IMR-90 (cell line): ENCODE data around the gene SNX22. TPM values are rescaled to one million over a fixed set of nuclear protein-coding genes. Genes with fewer than 3 reads are reported as not detected.

Source experiments
- ATAC-seq: fragments of 200-7000 bp; cut with Tn5 transposase; 2 replicates; pipeline ENCODE4 v1.9.1; 2020; ENCODE audit warnings: low read depth, mild to moderate bottlenecking, moderate library complexity
- BruUV-seq: library from RNA; stranded (reverse); fragments of 400-500 nt; replicated peaks from 2 replicates; lab custom pipeline; 2021; lab: Mats Ljungman, UMichigan
- CTCF ChIA-PET: fragments of 300-600 bp; formaldehyde crosslinking; extraction: SDS; loops from one replicate; lab custom pipeline; 2021; ENCODE audit warnings: antibody characterized with exemption; lab: Yijun Ruan, JAX
- POLR2A ChIA-PET: fragments of 300-600 bp; sonication (Branson Sonifier 250); formaldehyde crosslinking; loops from one replicate; lab custom pipeline; 2022; ENCODE audit warnings: antibody characterized with exemption; ENCODE audit not compliant: unreplicated experiment; lab: Charles Lee
- DNase-seq: peaks from one replicate; pipeline ENCODE4 v3.0.0; 2013
- H2AFZ ChIP-seq: replicated peaks from 2 replicates; pipeline ENCODE3; 2013; ENCODE audit warnings: low read length, mild to moderate bottlenecking; ENCODE audit not compliant: poor library complexity
- H2AK5ac ChIP-seq: 2 replicates; pipeline ENCODE4 v1.6.1; 2013; ENCODE audit warnings: low read depth, low read length, inconsistent platforms
- H2AK9ac ChIP-seq: replicated peaks from 2 replicates; pipeline ENCODE3; 2013; ENCODE audit warnings: mild to moderate bottlenecking, low read depth, low read length, moderate library complexity; ENCODE audit not compliant: poor library complexity
- H2BK120ac ChIP-seq: 2 replicates; pipeline ENCODE4 v1.6.1; 2013; ENCODE audit warnings: low read depth, low read length, inconsistent platforms
- H2BK15ac ChIP-seq: 3 replicates; pipeline ENCODE4 v1.6.1; 2013; ENCODE audit warnings: low read depth, low read length, inconsistent platforms
- H2BK20ac ChIP-seq: 2 replicates; pipeline ENCODE4 v1.6.1; 2013; ENCODE audit warnings: low read depth, mild to moderate bottlenecking, inconsistent platforms, low read length, moderate library complexity
- H2BK5ac ChIP-seq: 2 replicates; pipeline ENCODE4 v1.6.1; 2013; ENCODE audit warnings: mild to moderate bottlenecking, low read depth, low read length, inconsistent platforms; ENCODE audit not compliant: poor library complexity, severe bottlenecking
- H3K14ac ChIP-seq: replicated peaks from 2 replicates; pipeline ENCODE4 v1.6.1; 2013; ENCODE audit warnings: low read depth, low read length, inconsistent platforms
- H3K18ac ChIP-seq: 2 replicates; pipeline ENCODE4 v1.6.1; 2013; ENCODE audit warnings: low read depth, low read length, control low read depth
- H3K23ac ChIP-seq: 2 replicates; pipeline ENCODE4 v1.6.1; 2013; ENCODE audit warnings: low read depth, low read length, inconsistent platforms
- H3K27ac ChIP-seq: 2 replicates; pipeline ENCODE4 v1.5.1; 2013; ENCODE audit warnings: mild to moderate bottlenecking, control low read depth, low read length; ENCODE audit not compliant: insufficient read depth
- H3K27me3 ChIP-seq: 2 replicates; pipeline ENCODE4 v1.6.1; 2013; ENCODE audit warnings: low read length; ENCODE audit not compliant: control insufficient read depth, insufficient read depth
- H3K36me3 ChIP-seq: 2 replicates; pipeline ENCODE4 v1.6.1; 2013; ENCODE audit warnings: low read length, mixed read lengths; ENCODE audit not compliant: control insufficient read depth, insufficient read depth
- H3K4ac ChIP-seq: 2 replicates; pipeline ENCODE4 v1.6.1; 2013; ENCODE audit warnings: low read depth, low read length, inconsistent platforms
- H3K4me1 ChIP-seq: 2 replicates; pipeline ENCODE4 v1.6.1; 2013; ENCODE audit warnings: low read length, mixed read lengths; ENCODE audit not compliant: control insufficient read depth, insufficient read depth
- H3K4me2 ChIP-seq: 2 replicates; pipeline ENCODE4 v1.6.1; 2013; ENCODE audit warnings: low read depth, mild to moderate bottlenecking, control low read depth, low read length, moderate library complexity
- H3K4me3 ChIP-seq: 2 replicates; pipeline ENCODE4 v1.5.1; 2013; ENCODE audit warnings: low read depth, mild to moderate bottlenecking, control low read depth, low read length, moderate library complexity; ENCODE audit not compliant: insufficient read depth
- H3K56ac ChIP-seq: 2 replicates; pipeline ENCODE4 v1.6.1; 2013; ENCODE audit warnings: low read length, inconsistent platforms; ENCODE audit not compliant: insufficient read depth; ENCODE audit errors: extremely low read depth
- H3K79me1 ChIP-seq, 2 experiments: 2 replicates each; pipeline ENCODE4 v1.6.1; 2013; ENCODE audit warnings: low read length in 2 of 2, inconsistent platforms in 1 of 2, low read depth in 1 of 2
- H3K9ac ChIP-seq: 2 replicates; pipeline ENCODE4 v1.6.1; 2013; ENCODE audit warnings: low read depth, low read length, control low read depth
- H3K9me1 ChIP-seq: 2 replicates; pipeline ENCODE4 v1.6.1; 2013; ENCODE audit warnings: low read length, inconsistent platforms; ENCODE audit not compliant: insufficient read depth
- H3K9me3 ChIP-seq: 2 replicates; pipeline ENCODE4 v1.6.1; 2013; ENCODE audit warnings: low read length; ENCODE audit not compliant: control insufficient read depth, insufficient read depth
- H4K20me1 ChIP-seq: 2 replicates; pipeline ENCODE4 v1.6.1; 2013; ENCODE audit warnings: low read length, inconsistent platforms; ENCODE audit not compliant: insufficient read depth
- H4K5ac ChIP-seq: 2 replicates; pipeline ENCODE4 v1.6.1; 2013; ENCODE audit warnings: mild to moderate bottlenecking, low read depth, low read length, control low read depth
- H4K8ac ChIP-seq, 2 experiments: 2 replicates each; pipeline ENCODE4 v1.6.1; 2013; ENCODE audit warnings: low read depth in 2 of 2, low read length in 2 of 2, control low read depth in 1 of 2, inconsistent platforms in 1 of 2
- H4K91ac ChIP-seq: 2 replicates; pipeline ENCODE4 v1.6.1; 2013; ENCODE audit warnings: low read depth, low read length, inconsistent platforms; ENCODE audit not compliant: insufficient read depth
- BHLHE40 ChIP-seq: fragments of 150-350 bp; IDR thresholded peaks from 2 replicates; pipeline ENCODE4 v1.6.1; 2016; ENCODE audit warnings: mild to moderate bottlenecking, low read depth, low read length
- CHD1 ChIP-seq: IDR thresholded peaks from 2 replicates; pipeline ENCODE4 v1.6.1; 2012; ENCODE audit warnings: low read depth, low read length, improper control_type of control experiment
- CTCF ChIP-seq: conservative IDR thresholded peaks from 2 replicates; pipeline ENCODE4 v1.5.1; 2012; ENCODE audit warnings: mild to moderate bottlenecking, low read depth, low read length, improper control_type of control experiment
- ELK1 ChIP-seq: fragments of 150-350 bp; IDR thresholded peaks from 2 replicates; pipeline ENCODE4 v1.6.1; 2016; ENCODE audit warnings: low read depth, mild to moderate bottlenecking, low read length, moderate library complexity, borderline replicate concordance
- MAZ ChIP-seq: IDR thresholded peaks from 2 replicates; pipeline ENCODE4 v1.6.1; 2012; ENCODE audit warnings: low read depth, mild to moderate bottlenecking, low read length, improper control_type of control experiment, moderate library complexity, borderline replicate concordance
- MXI1 ChIP-seq: IDR thresholded peaks from 2 replicates; pipeline ENCODE4 v1.6.1; 2012; ENCODE audit warnings: low read depth, mild to moderate bottlenecking, low read length, moderate library complexity, borderline replicate concordance
- POLR2A ChIP-seq: IDR thresholded peaks from 2 replicates; pipeline ENCODE4 v1.6.1; 2012; ENCODE audit warnings: mild to moderate bottlenecking, low read depth, low read length
- RAD21 ChIP-seq: IDR thresholded peaks from 2 replicates; pipeline ENCODE4 v1.6.1; 2012; ENCODE audit warnings: low read length, improper control_type of control experiment
- RCOR1 ChIP-seq: IDR thresholded peaks from 2 replicates; pipeline ENCODE4 v1.6.1; 2012; ENCODE audit warnings: mild to moderate bottlenecking, low read length, improper control_type of control experiment; ENCODE audit not compliant: insufficient replicate concordance
- USF2 ChIP-seq: fragments of 150-350 bp; IDR thresholded peaks from 2 replicates; pipeline ENCODE4 v1.6.1; 2017; ENCODE audit warnings: mild to moderate bottlenecking, antibody characterized with exemption, low read length, low read depth
- WGBS, 2 experiments: methylation state at CpG; one replicate each; pipeline versions ENCODE4 v1.1.5 to v1.1.7; 2013; ENCODE audit warnings: missing lambda C conversion rate in 2 of 2; ENCODE audit not compliant: insufficient read length in 1 of 2; ENCODE audit errors: extremely low coverage in 2 of 2; 5-methylcytosine and 5-hydroxymethylcytosine counted together
- dilution Hi-C: fragments of 300-500 bp; cut with HindIII; formaldehyde crosslinking; loops from one replicate; pipeline ENCODE4 v1.14.3; 2018; ENCODE audit warnings: low sequenced_read_pairs; ENCODE audit not compliant: unreplicated experiment
- in situ Hi-C: fragments of 300-500 bp; cut with MboI; formaldehyde crosslinking; loops from 3 replicates; pipeline ENCODE4 v1.14.3; 2019; ENCODE audit warnings: low sequenced_read_pairs, inconsistent platforms, mixed read lengths
- intact Hi-C: fragments of 100-400 bp; cut with micrococcal nuclease; formaldehyde crosslinking; loops from 2 replicates; pipeline ENCODE4 v1.10.0; 2022
- polyA plus RNA-seq, 3 experiments: library from polyadenylated mRNA; depleted of rRNA; stranded (reverse); fragments of >200 nt; gene quantifications; 2 replicates each; pipeline ENCODE4 v1.2.3, GENCODE V29; 2012; ENCODE audit warnings: low replicate concordance in 1 of 3
- total RNA-seq: library from RNA; depleted of rRNA; stranded (reverse); fragments of >200 nt; gene quantifications from 2 replicates; pipeline ENCODE4 v1.2.3, GENCODE V29; 2012

The SNX22 gene
- total and polyA plus RNA-seq, 2 of the 4 experiments (the other 2 are of a cell fraction), result 0.12 to 0.18 TPM

GRCh38 chr15:64162869-64163658 lies 11.5 kb downstream of the SNX22 start, which contains the start of gene PPIB:
PPIB (minus strand) TSS chr15:64163022; CDS start chr15:64162986, 36 bp downstream.
- POLR2A ChIA-PET, result interaction anchor here (0.6 to 1.6 kb wide), 4 partner anchors 9 to 1022 kb away, joined by 3 to 7 read pairs (median 4); partner anchors contain the start of gene CLPX
- BruUV-seq, result no TSS peak

More at GRCh38 chr15:64162869-64163658, 11.5 kb downstream of the SNX22 start, which contains the start of gene PPIB:
- dilution Hi-C loops (no loop called here), intact Hi-C loops (loop anchor here (1.0 kb wide), 2 partner anchors 193 to 215 kb away; partner anchors contain the start of gene CSNK1G1), in situ Hi-C loops (no loop called here)
- H4K91ac ChIP-seq, result peak within 1 kb of the TSS; percentile 89
- H3K9me1 ChIP-seq, result peaks cover 16% of the 10 kb centered on the region
- H2BK20ac ChIP-seq, result no peak within 1 kb of the TSS
- H4K20me1 ChIP-seq, result peaks cover 31% of the 10 kb centered on the region
- H3K4me1 ChIP-seq, result peaks cover 6% of the 10 kb centered on the region
- peak within 1 kb of the TSS; percentile 61 for H3K18ac ChIP-seq
- peak within 1 kb of the TSS; percentile 93 for H3K4me2 ChIP-seq
- ATAC-seq (peak; percentile 93), DNase-seq (peak; percentile 97)
- peak within 1 kb of the TSS; percentile 45; the same call in 1 of the 3 replicates for H2BK15ac ChIP-seq
- H3K36me3 ChIP-seq, result peaks cover 27% of the 10 kb centered on the region
- H4K5ac ChIP-seq, result peak within 1 kb of the TSS; percentile 93
- peak within 1 kb of the TSS; percentile 99 for H2AK9ac ChIP-seq
- TF ChIP-seq POLR2A, result peak; percentile 98
- TF ChIP-seq MAZ, result peak; percentile 85
- TF ChIP-seq MXI1, result peak; percentile 15; the same call in 1 of the 2 replicates
- TF ChIP-seq RCOR1, result no peak
- TF ChIP-seq RAD21, result peak; percentile 57
- no peak for TF ChIP-seq ELK1
- peak; percentile 97 for TF ChIP-seq BHLHE40
- TF ChIP-seq CTCF, result peak; percentile 51
- no peak for TF ChIP-seq USF2
- peak; percentile 90; the same call in 1 of the 2 replicates for TF ChIP-seq CHD1
- H2AK5ac ChIP-seq, result peak within 1 kb of the TSS; percentile 93
- H3K27me3 ChIP-seq, result no peaks in the 10 kb centered on the region
- H3K9ac ChIP-seq, result peak within 1 kb of the TSS; percentile 97
- peak within 1 kb of the TSS; percentile 93 for H3K56ac ChIP-seq
- H3K4ac ChIP-seq, result peak within 1 kb of the TSS; percentile 97
- peak within 1 kb of the TSS; percentile 97 for H3K27ac ChIP-seq
- CTCF ChIA-PET, result interaction anchor here (0.5 to 1.4 kb wide), 5 partner anchors 9 to 186 kb away, joined by 3 to 5 read pairs (median 4); no protein-coding TSS in a partner anchor
- H2BK120ac ChIP-seq, result peak within 1 kb of the TSS; percentile 43
- H3K9me3 ChIP-seq, result no peaks in the 10 kb centered on the region
- H3K79me1 ChIP-seq, result peaks cover 19 to 32% of the 10 kb centered on the region in 2 experiments
- WGBS, 2 experiments, result 0% methylated on average over 25 of the region's 69 CpGs; no CpG with 5 or more reads in 1 of the 2 experiments
- H3K4me3 ChIP-seq, result peak within 1 kb of the TSS; percentile 92
- H3K14ac ChIP-seq, result peak within 1 kb of the TSS; percentile 98
- peak within 1 kb of the TSS; percentile 86 for H2BK5ac ChIP-seq
- H3K23ac ChIP-seq, result peak within 1 kb of the TSS; percentile 92
- peak within 1 kb of the TSS; percentile 96 to 99 for H4K8ac ChIP-seq
- peak within 1 kb of the TSS; percentile 96 for H2AFZ ChIP-seq
